Measurements from ENCODE around the gene HK1.
A peak's percentile ranks its signal among the peaks of the same experiment; 100 is the strongest.
"Not testable (repeated sequence)": the region's sequence is repeated elsewhere in the genome, so short reads cannot be mapped to it uniquely, and the experiment has no call there.

Gene HK1

GRCh38 chr10:69308304-69308703 lies 30.0 kb downstream of the HK1 start:
- not testable (repeated sequence) for DNase-seq (ENCODE audit: low read depth in 2 of 2)

GRCh38 chr10:69311309-69311708 lies 33.0 kb downstream of the HK1 start:
- no peak for DNase-seq (ENCODE audit: low read depth in 2 of 2)

- DNase-seq (ENCODE audit: low read depth in 2 of 2): no peak
Measured at GRCh38 chr10:69312528-69312927, 34.2 kb downstream of the HK1 start.

GRCh38 chr10:69315100-69315542 lies 36.8 kb downstream of the HK1 start:
- DNase-seq (ENCODE audit: low read depth in 2 of 2): no peak

GRCh38 chr10:69315610-69316312 lies 37.5 kb downstream of the HK1 start:
- no peak for DNase-seq (ENCODE audit: low read depth in 2 of 2)

GRCh38 chr10:69316313-69317059 lies 38.2 kb downstream of the HK1 start:
- DNase-seq (ENCODE audit: low read depth in 2 of 2): no peak

GRCh38 chr10:69317175-69317604 lies 38.9 kb downstream of the HK1 start:
- no peak for DNase-seq (ENCODE audit: low read depth in 2 of 2)

- no peak for DNase-seq (ENCODE audit: low read depth in 2 of 2)
Measured at GRCh38 chr10:69317626-69318105, 39.4 kb downstream of the HK1 start.

GRCh38 chr10:69318106-69318866 lies 40.0 kb downstream of the HK1 start:
- DNase-seq (ENCODE audit: low read depth in 2 of 2): peak; percentile 81 to 82

- DNase-seq (ENCODE audit: low read depth in 2 of 2): peak; percentile 58 to 65
Measured at GRCh38 chr10:69318867-69319727, 40.8 kb downstream of the HK1 start.

GRCh38 chr10:69319841-69320316 lies 41.6 kb downstream of the HK1 start:
- no peak for DNase-seq (ENCODE audit: low read depth in 2 of 2)

GRCh38 chr10:69320521-69320920 lies 42.2 kb downstream of the HK1 start:
- DNase-seq (ENCODE audit: low read depth in 2 of 2): no peak

- no peak for DNase-seq (ENCODE audit: low read depth in 2 of 2)
Measured at GRCh38 chr10:69321039-69321715, 42.9 kb downstream of the HK1 start.

GRCh38 chr10:69321865-69322264 lies 43.6 kb downstream of the HK1 start:
- no peak for DNase-seq (ENCODE audit: low read depth in 2 of 2)

- not testable (repeated sequence) for DNase-seq (ENCODE audit: low read depth in 2 of 2)
Measured at GRCh38 chr10:69322346-69322745, 44.0 kb downstream of the HK1 start.

- no peak for DNase-seq (ENCODE audit: low read depth in 2 of 2)
Measured at GRCh38 chr10:69323622-69324021, 45.3 kb downstream of the HK1 start.

- no peak for DNase-seq (ENCODE audit: low read depth in 2 of 2)
Measured at GRCh38 chr10:69324583-69324982, 46.3 kb downstream of the HK1 start.

- not testable (repeated sequence) for DNase-seq (ENCODE audit: low read depth in 2 of 2)
Measured at GRCh38 chr10:69325637-69326523, 47.6 kb downstream of the HK1 start.

GRCh38 chr10:69326692-69327091 lies 48.4 kb downstream of the HK1 start:
- no peak for DNase-seq (ENCODE audit: low read depth in 2 of 2)

Measured in stimulated activated CD8-positive, alpha-beta memory T cell treated with anti-CD3 and anti-CD28 coated beads, Interleukin-2, amount 100 ng/mL, for 1 hour (primary cell).